Measurements from ENCODE around the gene GPR39. TPM values are rescaled to one million over a fixed set of nuclear protein-coding genes. Genes with fewer than 3 reads are reported as not detected.

The GPR39 gene
- total and polyA plus RNA-seq, 7 experiments from 2014 or later, result not detected

DNA sequence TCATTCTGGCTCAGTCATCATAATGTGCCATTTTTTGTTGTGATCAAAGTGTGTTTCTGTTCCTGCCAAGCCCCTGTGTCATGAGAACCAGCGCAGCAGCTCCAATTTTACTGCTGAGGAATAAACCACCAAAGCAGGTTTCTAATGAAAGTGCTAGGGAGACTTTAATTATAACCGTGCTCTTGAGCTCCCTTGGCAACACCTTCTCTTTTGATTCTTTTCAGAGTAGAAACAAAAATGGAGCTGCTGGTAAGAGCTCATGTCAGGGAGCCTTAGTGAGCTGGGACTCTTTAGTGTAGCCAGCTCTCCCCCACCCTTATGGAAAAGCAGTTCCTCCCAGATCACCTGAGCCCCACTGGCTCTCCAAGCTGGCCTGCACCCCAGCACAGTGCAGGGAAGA is 179.1 kb downstream of the GPR39 start:
- H3K27ac ChIP-seq (ENCODE audit: low read depth, low read length), result no peak overlapping the region
- H3K9me3 ChIP-seq (ENCODE audit: control insufficient read depth in 2 of 3, low read length in 3 of 3), result no peaks in the 10 kb centered on the region
- CTCF ChIA-PET, result interaction anchor here (0.7 kb wide), 1 partner anchor 9 kb away, joined by 3 read pairs; no protein-coding TSS in a partner anchor
- ATAC-seq, result no peak
- no peak overlapping the region for H3K27ac Mint-ChIP-seq
- no peak for DNase-seq
- POLR2A ChIA-PET, result no interaction called here
- no peaks in the 10 kb centered on the region for H3K4me1 Mint-ChIP-seq
- no peak overlapping the region for H3K4me3 ChIP-seq (ENCODE audit: low read length)
- peaks cover 0 to 9% (median 4%) of the 10 kb centered on the region in 5 donors for H3K27me3 Mint-ChIP-seq
- no peaks in the 10 kb centered on the region for H3K4me1 ChIP-seq (ENCODE audit: control insufficient read depth in 2 of 2, insufficient read depth in 2 of 2, low read length in 2 of 2)
- H3K4me3 Mint-ChIP-seq, result no peak overlapping the region
- no peaks in the 10 kb centered on the region for H3K36me3 ChIP-seq (ENCODE audit: control insufficient read depth in 2 of 3, insufficient read depth in 3 of 3, low read length in 3 of 3)
- peaks cover 0 to 3% (median 0%) of the 10 kb centered on the region in 5 donors for H3K36me3 Mint-ChIP-seq
- H3K27me3 ChIP-seq (ENCODE audit: control insufficient read depth in 2 of 2, insufficient read depth in 2 of 2, low read length in 2 of 2), result no peaks in the 10 kb centered on the region
- peaks cover 0 to 13% (median 5%) of the 10 kb centered on the region in 11 donors for H3K9me3 Mint-ChIP-seq
- intact Hi-C loops (cut with micrococcal nuclease), result no loop called here

GRCh38 chr2:132597166-132597565 is 180.6 kb downstream of the GPR39 start:
- Histone ChIP-seq H3K4me1 (ENCODE audit: control insufficient read depth in 2 of 2, insufficient read depth in 2 of 2, low read length in 2 of 2) (no peaks in the 10 kb centered on the region), H3K27ac (ENCODE audit: low read depth, low read length) (no peak overlapping the region), H3K4me3 (ENCODE audit: low read length) (no peak overlapping the region), H3K36me3 (ENCODE audit: control insufficient read depth in 2 of 3, insufficient read depth in 3 of 3, low read length in 3 of 3) (no peaks in the 10 kb centered on the region), H3K27me3 (ENCODE audit: control insufficient read depth in 2 of 2, insufficient read depth in 2 of 2, low read length in 2 of 2) (no peaks in the 10 kb centered on the region), H3K9me3 (ENCODE audit: control insufficient read depth in 2 of 3, low read length in 3 of 3) (no peaks in the 10 kb centered on the region)
- Mint-ChIP-seq H3K27me3 (peaks cover 0 to 11% (median 4%) of the 10 kb centered on the region in 5 donors), H3K9me3 (peaks cover 0 to 14% (median 4%) of the 10 kb centered on the region in 11 donors), H3K4me3 (no peak overlapping the region), H3K4me1 (no peaks in the 10 kb centered on the region), H3K27ac (no peak overlapping the region), H3K36me3 (peaks cover 0 to 3% (median 0%) of the 10 kb centered on the region in 5 donors)
- intact Hi-C loops (cut with micrococcal nuclease), result no loop called here
- ATAC-seq (no peak), DNase-seq (no peak)
- POLR2A ChIA-PET, result no interaction called here
- CTCF ChIA-PET, result no interaction called here

DNA sequence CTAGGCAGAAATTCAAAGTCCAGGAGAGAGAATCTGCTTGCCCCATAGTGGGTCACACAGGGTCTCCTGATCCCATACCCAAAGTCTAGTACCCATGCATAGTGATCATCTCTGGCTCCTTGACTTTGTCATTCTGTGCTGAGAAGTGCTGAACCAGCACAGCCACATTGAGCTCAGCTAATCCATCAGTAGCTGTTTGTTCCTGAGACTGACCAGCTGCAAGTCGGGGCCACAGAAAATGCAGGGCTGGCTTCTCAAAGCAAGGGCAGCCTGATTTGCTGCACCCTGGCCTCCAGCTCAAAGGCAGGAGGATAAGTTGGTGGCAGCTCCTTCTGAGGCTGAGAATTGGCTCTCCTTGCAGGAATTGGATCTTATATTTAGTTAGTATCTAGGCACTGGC is 181.2 kb downstream of the GPR39 start:
- Histone ChIP-seq H3K27ac (ENCODE audit: low read depth, low read length) (no peak overlapping the region), H3K27me3 (ENCODE audit: control insufficient read depth in 2 of 2, insufficient read depth in 2 of 2, low read length in 2 of 2) (no peaks in the 10 kb centered on the region), H3K36me3 (ENCODE audit: control insufficient read depth in 2 of 3, insufficient read depth in 3 of 3, low read length in 3 of 3) (no peaks in the 10 kb centered on the region), H3K4me1 (ENCODE audit: control insufficient read depth in 2 of 2, insufficient read depth in 2 of 2, low read length in 2 of 2) (no peaks in the 10 kb centered on the region), H3K4me3 (ENCODE audit: low read length) (no peak overlapping the region), H3K9me3 (ENCODE audit: control insufficient read depth in 2 of 3, low read length in 3 of 3) (no peaks in the 10 kb centered on the region)
- intact Hi-C loops (cut with micrococcal nuclease), result no loop called here
- no peak overlapping the region for H3K4me3 Mint-ChIP-seq
- H3K27ac Mint-ChIP-seq, result no peak overlapping the region
- ATAC-seq (no peak), DNase-seq (no peak)
- ChIA-PET POLR2A (no interaction called here), CTCF (no interaction called here)
- peaks cover 0 to 14% (median 4%) of the 10 kb centered on the region in 11 donors for H3K9me3 Mint-ChIP-seq
- peaks cover 0 to 11% (median 4%) of the 10 kb centered on the region in 5 donors for H3K27me3 Mint-ChIP-seq
- peaks cover 0 to 3% (median 0%) of the 10 kb centered on the region in 5 donors for H3K36me3 Mint-ChIP-seq
- H3K4me1 Mint-ChIP-seq, result no peaks in the 10 kb centered on the region

GRCh38 chr2:132598536-132598935 is 181.9 kb downstream of the GPR39 start:
- POLR2A ChIA-PET, result no interaction called here
- no peak for ATAC-seq
- intact Hi-C loops (cut with micrococcal nuclease), result no loop called here

DNA sequence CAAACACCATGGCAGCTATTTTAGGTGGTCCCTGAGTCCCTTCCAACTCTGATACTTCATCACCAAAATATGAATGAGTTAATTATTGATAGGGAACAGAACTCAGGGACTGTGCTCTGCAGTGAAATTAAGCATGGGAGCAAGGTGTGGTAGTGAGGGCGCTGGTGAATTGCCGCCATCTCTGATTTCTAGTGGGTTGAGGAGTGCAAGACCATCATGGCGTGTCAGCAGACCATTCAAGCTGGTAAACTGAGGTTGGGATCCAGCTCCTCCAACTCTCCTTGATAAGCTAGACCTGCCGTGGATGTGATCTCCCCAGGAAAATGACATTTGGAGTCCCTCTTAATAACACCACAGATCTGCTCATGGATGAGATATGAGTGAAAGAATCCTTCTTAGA is 183.0 kb downstream of the GPR39 start:
- peaks cover 0 to 11% (median 4%) of the 10 kb centered on the region in 5 donors for H3K27me3 Mint-ChIP-seq
- ChIA-PET POLR2A (no interaction called here), CTCF (no interaction called here)
- Histone ChIP-seq H3K27ac (ENCODE audit: low read depth, low read length) (no peak overlapping the region), H3K9me3 (ENCODE audit: control insufficient read depth in 2 of 3, low read length in 3 of 3) (no peaks in the 10 kb centered on the region), H3K4me3 (ENCODE audit: low read length) (no peak overlapping the region), H3K4me1 (ENCODE audit: control insufficient read depth in 2 of 2, insufficient read depth in 2 of 2, low read length in 2 of 2) (no peaks in the 10 kb centered on the region), H3K36me3 (ENCODE audit: control insufficient read depth in 2 of 3, insufficient read depth in 3 of 3, low read length in 3 of 3) (no peaks in the 10 kb centered on the region), H3K27me3 (ENCODE audit: control insufficient read depth in 2 of 2, insufficient read depth in 2 of 2, low read length in 2 of 2) (no peaks in the 10 kb centered on the region)
- H3K9me3 Mint-ChIP-seq, result peaks cover 0 to 10% (median 5%) of the 10 kb centered on the region in 11 donors
- ATAC-seq, result no peak
- peaks cover 0 to 3% (median 0%) of the 10 kb centered on the region in 5 donors for H3K36me3 Mint-ChIP-seq
- no peak for DNase-seq
- intact Hi-C loops (cut with micrococcal nuclease), result no loop called here
- H3K27ac Mint-ChIP-seq, result no peak overlapping the region
- no peak overlapping the region for H3K4me3 Mint-ChIP-seq
- H3K4me1 Mint-ChIP-seq, result no peaks in the 10 kb centered on the region

More at GRCh38 chr2:132598536-132598935, 181.9 kb downstream of the GPR39 start:
- CTCF ChIA-PET, result no interaction called here
- Mint-ChIP-seq H3K27ac (no peak overlapping the region), H3K27me3 (peaks cover 0 to 11% (median 4%) of the 10 kb centered on the region in 5 donors), H3K36me3 (peaks cover 0 to 3% (median 0%) of the 10 kb centered on the region in 5 donors), H3K4me3 (no peak overlapping the region), H3K4me1 (no peaks in the 10 kb centered on the region), H3K9me3 (peaks cover 0 to 14% (median 5%) of the 10 kb centered on the region in 11 donors)
- H3K27ac ChIP-seq (ENCODE audit: low read depth, low read length), result no peak overlapping the region
- no peaks in the 10 kb centered on the region for H3K27me3 ChIP-seq (ENCODE audit: control insufficient read depth in 2 of 2, insufficient read depth in 2 of 2, low read length in 2 of 2)
- no peaks in the 10 kb centered on the region for H3K9me3 ChIP-seq (ENCODE audit: control insufficient read depth in 2 of 3, low read length in 3 of 3)
- DNase-seq, result no peak
- no peak overlapping the region for H3K4me3 ChIP-seq (ENCODE audit: low read length)
- H3K4me1 ChIP-seq (ENCODE audit: control insufficient read depth in 2 of 2, insufficient read depth in 2 of 2, low read length in 2 of 2), result no peaks in the 10 kb centered on the region
- H3K36me3 ChIP-seq (ENCODE audit: control insufficient read depth in 2 of 3, insufficient read depth in 3 of 3, low read length in 3 of 3), result no peaks in the 10 kb centered on the region

- ChIA-PET POLR2A (no interaction called here), CTCF (no interaction called here)
- Histone ChIP-seq H3K9me3 (ENCODE audit: control insufficient read depth in 2 of 3, low read length in 3 of 3) (no peaks in the 10 kb centered on the region), H3K36me3 (ENCODE audit: control insufficient read depth in 2 of 3, insufficient read depth in 3 of 3, low read length in 3 of 3) (no peaks in the 10 kb centered on the region), H3K27ac (ENCODE audit: low read depth, low read length) (no peak overlapping the region), H3K4me3 (ENCODE audit: low read length) (no peak overlapping the region), H3K27me3 (ENCODE audit: control insufficient read depth in 2 of 2, insufficient read depth in 2 of 2, low read length in 2 of 2) (no peaks in the 10 kb centered on the region), H3K4me1 (ENCODE audit: control insufficient read depth in 2 of 2, insufficient read depth in 2 of 2, low read length in 2 of 2) (no peaks in the 10 kb centered on the region)
- H3K27me3 Mint-ChIP-seq, result peaks cover 0 to 12% (median 6%) of the 10 kb centered on the region in 5 donors
- DNase-seq (no peak), ATAC-seq (no peak)
- H3K4me3 Mint-ChIP-seq, result no peak overlapping the region
- H3K9me3 Mint-ChIP-seq, result peaks cover 0 to 7% (median 3%) of the 10 kb centered on the region in 11 donors
- peaks cover 0 to 1% (median 0%) of the 10 kb centered on the region in 7 donors for H3K4me1 Mint-ChIP-seq
- intact Hi-C loops (cut with micrococcal nuclease), result no loop called here
- H3K36me3 Mint-ChIP-seq, result no peaks in the 10 kb centered on the region
- no peak overlapping the region for H3K27ac Mint-ChIP-seq
Measured at GRCh38 chr2:132604561-132604960, 188.0 kb downstream of the GPR39 start.
